NCI-H526 treated with DMSO at 0.1 percent for 48 hours (cell line): ENCODE measurements around the gene HPCA.

ENCODE experiments used
- DNase-seq: peaks from one replicate; lab custom pipeline; 2025; lab: John Stamatoyannopoulos, UW

HPCA gene

DNA sequence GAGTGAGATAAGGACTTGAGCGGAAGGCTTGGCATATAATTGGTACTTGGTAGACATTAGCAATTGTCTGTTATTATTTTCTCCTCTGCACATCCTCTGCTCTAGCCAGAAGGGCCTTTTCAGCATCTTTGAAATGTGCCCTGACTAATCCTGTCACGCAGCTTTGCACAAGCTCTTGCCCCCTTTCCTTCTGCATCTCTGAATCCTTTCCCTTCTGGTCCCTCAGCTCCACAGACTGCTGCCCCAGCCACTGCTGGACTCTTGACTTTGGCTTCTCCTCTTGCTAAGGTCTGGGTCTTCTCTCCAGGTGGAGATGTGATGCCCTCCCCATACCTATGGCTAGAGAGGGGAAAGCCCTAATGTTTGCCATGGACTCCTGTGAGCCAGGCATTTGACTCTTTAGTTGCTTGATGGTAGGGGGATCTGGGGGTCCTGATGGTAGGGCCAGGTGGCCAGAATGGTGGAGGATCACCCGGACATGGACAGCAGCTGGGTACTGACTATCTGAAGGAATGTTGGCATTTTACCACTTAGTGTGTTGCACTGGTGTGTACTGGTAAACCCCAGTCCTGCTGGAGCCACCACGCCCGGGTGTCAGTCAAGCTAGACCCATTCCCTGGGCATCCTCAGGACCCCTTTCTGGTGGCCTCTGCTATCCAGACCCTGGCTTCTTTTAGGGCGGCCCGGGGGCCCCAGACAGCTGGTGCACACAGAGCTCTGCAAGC is 4.4 kb downstream of the HPCA start:
- no peak for DNase-seq

DNA sequence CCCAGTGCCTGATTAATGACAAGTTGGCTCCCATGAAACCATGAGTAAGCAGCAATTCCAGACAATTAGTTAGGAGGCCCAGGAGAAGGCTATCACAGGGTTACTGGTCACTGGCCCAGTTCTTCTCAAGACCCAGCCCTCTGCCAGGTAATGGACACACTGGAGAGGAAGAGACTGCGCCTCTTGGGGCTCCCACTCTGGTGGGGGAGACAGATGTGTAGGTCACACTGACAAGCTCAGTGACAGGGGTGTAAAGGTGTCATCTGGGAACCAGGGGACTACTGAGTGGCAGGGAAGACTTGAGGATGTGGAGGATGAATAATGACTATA is 4.9 kb downstream of the HPCA start:
- DNase-seq = no peak

DNA sequence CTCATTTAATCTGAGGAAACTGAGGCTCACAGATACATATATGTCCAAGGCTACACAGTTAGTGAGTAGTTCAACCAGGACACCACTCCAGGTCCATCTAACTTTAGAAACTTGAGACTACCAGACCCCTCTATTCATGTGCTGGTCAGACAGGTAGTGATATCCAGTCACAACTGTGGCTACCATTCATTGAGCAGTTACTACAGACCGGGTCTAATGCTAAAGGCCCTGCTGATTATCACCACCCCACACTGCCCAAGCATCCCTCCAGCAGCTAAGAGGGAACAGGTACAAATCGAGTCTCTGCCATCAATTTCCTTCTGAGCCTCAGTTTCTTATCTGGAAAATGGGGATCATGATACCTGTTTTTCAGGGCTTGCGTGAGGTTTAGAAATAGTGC is 5.3 kb downstream of the HPCA start:
- DNase-seq = no peak

DNA sequence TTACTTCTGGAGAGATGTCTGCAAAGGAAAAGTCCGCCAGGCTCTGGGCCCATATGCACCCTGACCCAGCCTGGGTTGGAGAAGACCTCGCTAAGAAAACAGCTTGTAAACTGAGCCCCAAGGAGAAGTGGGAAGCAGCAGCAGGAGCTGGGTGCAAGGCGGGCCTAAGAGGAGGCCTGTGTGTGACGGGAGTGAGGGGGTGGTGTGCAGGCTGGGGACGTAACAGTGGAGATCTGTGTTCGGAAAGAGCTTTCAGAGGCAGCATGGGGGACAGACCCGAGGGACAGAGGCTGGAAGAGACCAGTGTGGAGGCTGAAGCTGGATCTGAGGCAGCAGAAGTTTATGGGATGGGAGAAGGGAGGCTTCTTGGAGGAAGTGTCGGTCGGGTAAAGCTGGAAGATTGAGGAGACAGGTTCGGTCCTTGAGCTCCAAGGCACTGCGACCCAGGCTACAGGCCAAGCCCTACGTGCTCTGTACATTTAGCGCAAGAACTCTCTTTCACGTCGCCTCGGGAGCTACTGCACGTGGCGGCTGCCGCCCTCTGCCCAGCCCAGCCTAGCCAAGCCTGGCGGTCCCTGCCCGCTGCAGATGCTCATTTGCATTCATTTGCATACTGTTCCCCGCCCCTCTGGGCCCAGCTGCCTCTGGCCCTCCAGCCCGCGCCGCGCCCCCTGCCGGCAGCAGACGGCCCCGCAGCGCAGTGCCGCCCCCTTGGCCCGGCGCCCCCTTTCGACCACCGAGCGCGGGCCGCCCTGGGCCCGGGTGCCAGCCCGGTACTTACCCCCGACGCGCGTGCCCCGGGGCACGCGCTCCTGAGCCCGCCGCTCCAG is 6.3 kb downstream of the HPCA start:
- DNase-seq = peak; percentile 85

DNA sequence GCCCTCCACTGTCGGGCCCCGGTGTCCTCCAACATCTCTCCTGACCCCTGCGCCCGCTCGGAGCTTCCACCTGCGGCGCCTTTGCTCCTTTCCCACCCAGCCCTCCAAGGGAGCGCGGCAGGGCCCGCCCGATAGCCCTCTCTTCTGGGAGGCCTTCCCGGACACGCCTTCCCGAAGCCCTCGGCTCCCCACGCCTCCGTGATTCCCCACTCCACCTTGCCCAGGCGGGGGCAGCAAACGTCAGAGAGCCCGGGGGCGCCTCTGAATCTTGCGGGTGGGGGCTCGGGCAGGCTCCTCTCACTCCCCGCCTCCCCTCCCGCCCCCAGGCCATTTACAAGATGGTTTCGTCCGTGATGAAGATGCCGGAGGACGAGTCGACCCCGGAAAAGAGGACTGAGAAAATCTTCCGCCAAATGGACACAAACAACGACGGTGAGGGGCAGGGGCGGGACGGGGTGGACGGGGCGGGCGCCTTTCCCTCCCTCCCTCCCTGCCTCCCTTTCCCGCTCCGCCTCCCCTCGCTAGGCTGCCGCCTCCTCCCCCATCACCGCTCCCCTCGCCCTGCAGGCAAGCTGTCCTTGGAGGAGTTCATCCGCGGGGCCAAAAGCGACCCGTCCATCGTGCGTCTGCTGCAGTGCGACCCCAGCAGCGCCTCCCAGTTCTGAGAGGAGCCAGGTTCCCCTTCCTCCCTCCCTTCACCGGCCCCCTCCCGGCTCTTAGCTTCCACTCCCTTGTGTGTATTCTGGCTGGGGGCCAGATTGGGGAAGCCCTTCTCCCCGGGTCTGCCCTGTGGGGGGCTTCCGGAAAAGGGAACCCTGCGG is 7.1 kb downstream of the HPCA start:
- peak; percentile 77 for DNase-seq

DNA sequence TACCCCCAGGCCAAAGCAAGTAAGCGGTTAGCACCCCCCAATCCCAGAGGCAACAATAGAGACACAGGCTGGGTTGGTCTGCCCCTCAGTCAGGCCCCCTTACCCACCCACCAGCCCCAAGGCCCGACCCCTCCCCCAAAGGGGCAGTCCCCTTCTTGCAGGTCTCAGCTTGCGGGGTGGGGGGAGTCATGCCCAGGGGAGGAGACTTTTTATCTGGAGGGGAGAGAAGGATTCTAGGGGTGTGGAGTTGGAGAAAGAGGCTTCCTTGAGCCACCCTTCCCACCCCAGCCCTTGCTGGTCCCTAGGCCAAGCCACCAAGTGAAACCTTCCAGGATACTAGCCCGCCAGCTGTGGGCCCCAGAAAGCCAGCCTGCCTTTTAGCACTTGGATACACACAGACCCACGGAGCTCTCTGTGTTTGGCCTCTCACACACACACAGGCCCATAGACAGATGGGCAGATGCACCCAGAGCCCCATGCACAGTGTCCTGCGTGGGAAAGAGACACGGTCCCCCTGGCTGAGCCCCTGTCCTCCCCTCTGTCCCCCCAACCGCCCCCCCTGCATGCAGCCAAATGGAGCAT is 7.8 kb downstream of the HPCA start:
- no peak for DNase-seq

DNA sequence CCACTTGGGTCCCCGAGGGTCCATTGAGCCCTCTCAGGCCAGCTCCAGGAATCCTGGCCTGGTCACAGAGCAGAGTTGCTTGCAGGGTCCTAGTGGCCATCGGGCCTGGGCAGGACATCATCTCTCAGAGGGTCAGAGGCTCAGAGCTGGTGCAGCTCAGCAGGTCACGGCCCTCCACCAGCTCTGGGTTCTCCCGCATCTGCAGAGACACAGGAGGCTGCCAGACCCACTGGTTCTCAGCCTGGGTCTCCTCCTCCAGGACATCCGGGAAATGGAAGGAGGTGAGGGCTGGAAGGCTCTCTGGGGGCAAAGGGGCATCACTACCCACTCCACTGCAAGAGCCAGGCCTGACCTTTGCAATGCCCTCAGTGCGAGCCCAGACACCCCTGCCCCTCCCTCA is 8.4 kb downstream of the HPCA start:
- no peak for DNase-seq

DNA sequence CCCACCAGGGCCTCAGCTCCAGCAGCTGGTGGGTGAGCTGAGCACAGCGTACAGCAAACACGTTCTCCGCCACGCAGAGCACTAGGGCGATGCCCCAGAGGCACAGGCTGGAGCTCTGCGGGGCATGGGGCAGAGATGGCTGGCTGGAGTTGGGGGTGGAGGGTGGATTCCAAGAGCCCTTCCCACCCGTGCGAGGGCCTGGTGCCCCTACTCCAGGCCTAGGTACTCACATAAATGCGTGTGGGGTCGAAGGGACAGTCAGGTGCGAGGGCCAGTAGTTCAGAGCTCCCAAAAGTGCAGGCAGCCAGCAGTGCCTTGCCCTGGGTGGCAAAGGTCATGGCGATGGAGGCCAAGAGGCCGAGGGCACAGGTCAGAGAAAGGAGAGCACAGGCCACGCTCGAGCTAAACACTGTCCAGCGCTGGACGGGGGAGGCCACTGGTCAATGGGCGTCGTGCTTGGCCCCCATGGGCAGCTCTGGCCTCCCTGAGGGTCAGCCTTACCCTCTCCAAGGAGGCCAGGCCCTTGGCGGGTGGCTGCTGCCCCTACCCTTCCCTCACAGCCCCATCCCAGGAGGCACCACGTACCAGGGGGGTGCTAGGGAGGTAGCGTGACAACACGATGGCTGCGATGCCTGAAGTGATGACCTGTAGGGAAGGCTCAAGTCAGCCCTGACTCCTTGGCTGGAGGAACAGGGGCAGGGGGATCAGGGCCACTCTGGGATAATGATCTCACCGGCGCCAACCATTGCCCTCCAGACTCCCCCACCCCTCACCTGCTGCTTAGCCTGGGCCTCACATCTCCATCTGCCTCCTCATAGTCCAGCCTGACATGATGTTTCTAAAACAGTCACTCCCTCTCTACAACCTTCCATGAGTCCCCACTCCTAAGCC is 9.3 kb downstream of the HPCA start:
- DNase-seq = no peak

DNA sequence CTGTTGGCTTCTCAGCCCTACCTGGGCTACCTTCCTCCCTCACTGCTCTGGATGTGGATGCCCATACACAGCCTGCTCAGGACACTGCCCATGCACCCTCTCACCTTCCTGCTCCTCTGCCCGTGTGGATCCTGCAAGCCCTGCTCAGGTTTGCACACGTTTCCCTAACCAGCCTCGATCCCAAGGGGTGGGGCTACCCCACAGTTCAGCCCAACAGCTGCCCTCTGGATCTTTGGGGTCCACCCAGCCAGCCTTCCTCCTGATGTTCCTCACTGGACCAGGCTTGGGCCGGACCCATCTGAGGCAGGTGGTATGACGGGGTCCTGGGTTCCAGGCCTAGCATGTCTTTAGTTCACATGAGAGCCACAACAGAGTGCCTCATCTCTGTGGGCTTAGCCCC is 10.2 kb downstream of the HPCA start:
- no peak for DNase-seq

DNA sequence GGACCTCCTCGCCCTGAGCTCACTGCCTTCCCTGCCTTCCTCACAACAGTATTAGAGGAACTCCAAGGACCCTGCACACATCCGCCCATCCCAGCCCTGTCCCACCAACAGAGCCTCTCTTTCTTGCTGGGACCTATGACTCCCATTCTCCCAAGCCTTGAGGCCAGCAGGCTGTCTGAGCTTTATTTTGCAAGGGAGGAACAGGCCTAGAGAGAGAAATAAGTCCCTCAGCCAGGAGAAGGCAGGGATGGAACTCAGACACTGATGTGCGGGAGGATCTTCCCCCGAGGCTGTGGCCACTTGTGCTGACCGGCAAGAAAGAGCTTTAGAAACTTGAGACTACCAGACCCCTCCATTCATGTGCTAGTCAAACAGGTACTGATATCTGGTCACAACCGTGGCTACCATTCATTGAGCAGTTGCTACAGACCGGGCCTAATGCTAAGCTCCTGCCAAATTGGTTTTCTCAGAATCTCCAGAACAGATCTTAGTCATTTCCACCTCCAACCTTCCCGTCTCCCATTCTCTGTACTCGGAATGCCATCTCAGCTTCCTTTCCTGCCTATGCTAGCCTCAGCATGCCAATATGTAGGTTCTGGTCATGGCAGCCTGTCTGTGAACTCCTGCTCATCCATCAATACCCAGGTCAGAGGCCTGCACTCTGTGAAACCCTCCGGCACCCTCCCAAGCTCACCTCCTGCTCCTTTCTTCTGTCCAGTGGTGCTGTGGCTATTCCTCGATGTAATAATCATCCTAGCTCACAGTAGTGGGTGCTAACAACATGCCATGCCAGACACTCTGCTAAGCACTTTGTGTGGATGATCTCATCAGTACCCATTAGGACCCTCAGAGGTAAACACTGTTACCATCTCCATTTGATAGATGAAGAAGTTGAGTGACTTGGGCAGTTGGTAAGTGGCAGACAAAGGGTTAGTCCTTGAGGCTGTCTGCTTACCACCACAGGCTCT is 11.1 kb downstream of the HPCA start:
- no peak for DNase-seq

DNA sequence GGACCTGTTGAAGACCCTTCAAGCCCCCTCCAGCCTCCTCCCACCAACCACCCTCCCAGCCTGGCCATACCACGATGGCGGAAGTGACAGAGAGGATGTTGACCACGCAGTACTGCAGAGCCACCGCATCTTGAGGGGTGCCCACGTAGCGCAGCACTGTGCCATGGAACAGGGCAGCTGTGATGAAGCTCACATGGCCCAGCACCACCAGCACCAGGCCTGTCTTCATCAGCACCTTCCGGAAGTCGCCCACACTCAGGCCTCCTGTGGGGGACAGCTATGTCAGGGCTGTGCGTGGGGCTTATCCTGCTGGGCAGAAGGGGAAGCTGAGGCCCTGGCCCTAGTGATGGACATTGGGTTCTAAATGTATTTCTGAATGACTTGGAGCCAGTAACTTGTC is 11.8 kb downstream of the HPCA start:
- DNase-seq = no peak

DNA sequence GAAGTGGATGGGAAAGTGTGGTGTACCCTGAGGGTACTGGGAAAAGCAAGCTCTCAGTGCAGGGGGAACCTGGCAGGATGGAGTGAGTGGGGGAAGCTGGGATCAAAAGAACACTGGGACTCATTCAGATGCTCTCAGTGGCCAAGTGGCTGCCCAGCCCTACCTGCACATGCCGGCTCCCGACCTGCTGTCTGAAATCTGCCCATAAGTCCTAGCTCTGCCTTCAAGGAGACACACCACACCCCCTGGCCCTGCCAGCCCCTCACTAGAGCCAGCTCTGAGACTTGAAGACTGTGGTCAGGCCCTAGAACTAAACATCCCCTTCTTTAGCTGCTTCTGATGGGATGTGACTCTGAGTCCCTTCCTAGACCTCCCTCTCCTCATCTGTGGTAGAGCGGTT is 12.7 kb downstream of the HPCA start:
- DNase-seq = no peak

DNA sequence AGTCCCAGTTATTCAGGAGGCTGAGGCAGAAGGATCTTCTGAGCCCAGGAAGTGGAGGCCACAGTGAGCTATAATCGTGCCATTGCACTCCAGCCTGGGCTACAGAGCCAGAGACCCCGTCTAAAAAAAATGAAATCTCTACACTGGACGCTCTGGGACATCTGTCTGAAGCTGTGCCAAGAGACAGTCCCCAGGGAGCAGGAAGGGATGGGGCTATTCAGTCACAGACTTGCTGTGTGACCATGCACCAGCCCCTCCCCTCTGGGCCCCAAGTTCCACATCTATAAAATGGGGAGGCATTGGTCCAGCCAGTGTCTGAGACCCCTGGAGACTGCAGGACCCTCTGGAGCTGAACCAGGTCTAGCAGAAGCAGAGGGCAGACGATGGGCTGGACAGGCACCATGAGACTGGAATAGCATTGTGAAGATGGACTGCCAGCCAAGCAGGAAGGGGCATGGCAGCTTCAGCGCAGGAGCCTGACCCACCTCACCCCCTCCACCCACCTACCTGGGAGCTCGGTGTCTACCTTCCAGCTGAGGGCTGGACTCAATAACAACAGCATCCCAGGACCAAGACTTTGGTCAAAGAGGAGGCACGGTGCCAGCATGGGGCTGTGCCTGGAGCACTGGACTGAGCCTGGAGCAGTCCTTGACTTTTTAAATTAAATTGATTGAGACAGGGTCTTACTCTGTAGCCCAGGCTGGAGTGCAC is 13.4 kb downstream of the HPCA start:
- no peak for DNase-seq

DNA sequence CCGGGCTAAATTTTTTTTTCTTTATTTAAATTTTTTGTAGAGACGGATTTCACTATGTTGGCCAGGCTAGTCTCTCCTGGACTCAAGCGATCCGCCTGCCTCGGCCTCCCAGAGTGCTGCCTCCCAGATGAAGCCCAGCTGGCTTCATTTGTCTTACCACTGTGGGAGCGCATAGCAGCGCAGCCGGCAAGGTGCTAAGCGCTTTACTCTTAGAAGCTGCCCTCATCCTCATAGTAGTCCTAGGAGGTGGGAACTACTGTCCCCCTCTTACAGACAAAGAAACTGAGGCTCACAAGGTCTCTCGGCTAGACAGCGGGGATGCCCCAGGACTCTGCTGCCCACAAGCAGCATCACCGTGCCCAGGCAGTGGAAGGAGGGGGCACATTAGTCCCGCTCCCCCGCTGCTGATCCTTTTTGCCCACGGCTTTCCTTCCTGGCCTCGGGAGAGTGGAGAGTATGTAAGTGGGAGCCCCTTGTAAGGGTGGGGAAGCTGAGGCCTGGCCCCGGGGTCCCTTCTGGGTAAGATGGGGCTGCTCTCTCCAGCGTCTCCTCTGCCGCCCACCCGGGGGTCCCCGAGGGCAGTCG is 14.2 kb downstream of the HPCA start:
- no peak for DNase-seq

DNA sequence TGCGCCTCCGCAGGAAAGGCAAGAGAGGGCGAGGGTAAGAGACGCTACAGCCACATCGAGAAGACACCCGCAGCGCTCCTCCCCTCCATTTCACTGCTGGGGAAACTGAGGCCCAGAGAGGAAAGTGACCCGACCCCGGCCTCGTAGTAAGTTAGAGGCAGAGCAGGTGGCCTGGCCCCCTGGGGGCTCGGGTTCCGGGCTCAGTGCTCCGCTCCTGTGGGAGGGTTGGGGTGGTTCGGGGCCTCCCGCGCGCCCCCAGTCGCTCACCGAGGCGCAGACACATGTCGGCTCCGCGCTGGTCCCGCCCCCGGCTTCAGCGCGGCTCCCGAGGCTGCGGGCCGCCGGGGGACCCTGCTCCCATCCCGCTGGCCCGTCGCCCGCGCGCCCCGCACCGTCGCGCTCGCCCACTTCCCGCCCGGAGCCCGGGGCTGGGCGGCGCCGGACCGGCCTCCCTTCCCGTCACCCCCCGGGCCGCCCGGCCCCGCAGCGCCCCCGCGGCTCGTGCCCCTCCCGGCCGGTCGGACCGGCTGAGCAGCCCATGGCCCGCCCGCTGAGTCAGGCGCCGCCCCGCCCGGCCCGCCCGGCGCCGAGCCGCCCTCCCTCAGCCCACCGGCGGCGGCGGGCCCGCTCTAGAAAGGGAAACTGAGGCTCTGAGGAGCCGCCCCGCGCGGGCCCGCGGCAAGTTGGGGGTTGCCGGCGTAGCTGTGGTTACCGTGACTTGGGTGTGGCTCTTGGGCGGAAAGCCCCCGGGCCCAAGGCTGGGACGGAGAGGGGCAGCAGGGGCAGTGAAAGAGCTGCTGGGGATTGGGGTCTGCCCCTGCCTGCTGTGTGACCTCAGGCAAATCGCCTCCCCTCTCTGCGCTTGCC is 14.9 kb downstream of the HPCA start, which contains the start of gene TMEM54:
Gene TMEM54, minus strand, starts transcription at position 434 of the 867 bp plus-strand sequence. Its CDS starts 151 bp downstream, at position 283.
- DNase-seq = no peak

DNA sequence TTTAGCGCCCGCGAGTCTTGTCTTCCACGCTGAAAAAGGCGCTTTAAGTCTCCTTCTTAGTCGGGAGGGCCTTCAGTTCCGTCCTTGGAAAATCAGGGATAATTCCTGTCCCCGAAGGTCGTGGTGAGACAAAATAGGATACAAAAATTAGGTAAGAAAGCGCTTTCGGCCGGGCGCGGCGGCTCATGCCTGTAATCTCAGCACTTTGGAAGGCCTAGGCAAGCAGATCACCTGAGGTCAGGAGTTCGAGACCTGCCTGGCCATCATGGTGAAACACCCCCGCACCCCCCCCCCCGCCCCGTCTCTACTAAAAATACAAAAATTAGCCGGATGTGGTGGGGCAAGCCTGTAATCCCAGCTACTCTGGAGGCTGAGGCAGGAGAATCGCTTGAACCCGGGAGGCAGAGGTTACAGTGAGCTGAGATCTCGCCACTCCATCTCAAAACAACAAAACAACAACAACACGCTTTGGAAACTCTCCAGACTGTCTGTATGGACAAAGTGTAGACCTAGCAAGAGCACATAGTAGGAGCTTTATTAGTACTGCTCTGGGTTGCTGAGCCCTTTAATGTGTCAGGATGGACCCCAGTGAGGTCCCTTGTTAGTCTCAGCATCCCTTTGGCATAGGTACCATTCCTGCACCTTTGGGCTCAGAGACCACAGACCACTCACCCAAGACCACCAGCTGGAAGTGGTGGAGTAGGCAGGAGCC is 15.7 kb downstream of the HPCA start:
- no peak for DNase-seq

DNA sequence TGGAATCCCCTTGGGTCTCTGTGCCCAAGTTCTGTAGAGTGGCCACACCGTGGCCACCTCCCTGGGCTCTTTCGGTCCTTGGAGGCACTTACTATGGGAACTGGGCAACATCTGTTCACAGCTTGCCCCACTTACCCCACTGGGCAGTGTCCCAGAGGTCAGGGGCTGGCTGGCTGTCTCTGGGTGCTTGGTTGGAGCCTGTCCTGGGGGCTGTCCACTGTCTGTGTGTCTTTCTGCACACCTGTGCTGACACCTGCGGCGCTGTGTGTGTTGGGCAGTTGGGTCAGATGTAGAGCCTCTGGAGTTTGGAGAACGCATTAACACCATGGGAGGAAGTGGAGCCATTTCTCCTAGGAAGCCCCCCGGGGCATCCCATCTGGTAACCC is 16.2 kb downstream of the HPCA start:
- no peak for DNase-seq
